Astrocyte of the cerebellum (primary cell): ENCODE data around the gene BTNL9.

ENCODE experiments used
- DNase-seq: peaks from one replicate; pipeline ENCODE4 v3.0.0-alpha.2; 2011; ENCODE audit warnings: low read depth
- H3K4me3 ChIP-seq: 2 replicates; pipeline ENCODE4 v1.5.1; 2011; ENCODE audit warnings: mild to moderate bottlenecking, low read depth, low read length, moderate library complexity
- CTCF ChIP-seq: IDR thresholded peaks from 2 replicates; pipeline ENCODE4 v1.5.1; 2012; ENCODE audit warnings: low read length, low read depth, moderate library complexity, mild to moderate bottlenecking; ENCODE audit errors: missing control alignments
- in situ Hi-C: cut with HindIII; loops from 2 replicates; pipeline ENCODE4 v1.10.0; 2017; ENCODE audit warnings: low sequenced_read_pairs

The BTNL9 gene

GRCh38 chr5:181056431-181056830 lies 16.4 kb downstream of the BTNL9 start:
- in situ Hi-C loops = no loop called here
- TF ChIP-seq CTCF = no peak
- H3K4me3 ChIP-seq = no peak overlapping the region
- DNase-seq = no peak

- in situ Hi-C loops = no loop called here
- TF ChIP-seq CTCF = no peak
- DNase-seq = no peak
- no peak overlapping the region for H3K4me3 ChIP-seq
Measured at GRCh38 chr5:181058321-181058720, 18.3 kb downstream of the BTNL9 start.

GRCh38 chr5:181058786-181059296 lies 18.8 kb downstream of the BTNL9 start:
- in situ Hi-C loops = no loop called here
- DNase-seq = no peak
- H3K4me3 ChIP-seq = no peak overlapping the region
- no peak for TF ChIP-seq CTCF

GRCh38 chr5:181059297-181060230 lies 19.5 kb downstream of the BTNL9 start:
- no peak for DNase-seq
- TF ChIP-seq CTCF = no peak
- in situ Hi-C loops = no loop called here
- H3K4me3 ChIP-seq = no peak overlapping the region

GRCh38 chr5:181060231-181060590 lies 20.1 kb downstream of the BTNL9 start:
- DNase-seq = no peak
- no peak for TF ChIP-seq CTCF
- in situ Hi-C loops = no loop called here
- H3K4me3 ChIP-seq = no peak overlapping the region

GRCh38 chr5:181060924-181061323 lies 20.9 kb downstream of the BTNL9 start:
- in situ Hi-C loops = no loop called here
- no peak for DNase-seq
- H3K4me3 ChIP-seq = no peak overlapping the region
- TF ChIP-seq CTCF = no peak
